Activated gamma-delta T cell treated with anti-CD3 and anti-CD28 coated beads, Interleukin-2, amount 50 U/mL, for 16 hours (primary cell): ENCODE data around the gene ZNF43.
"Not testable (repeated sequence)": the region's sequence is repeated elsewhere in the genome, so short reads cannot be mapped to it uniquely, and the experiment has no call there.

Experiments
- DNase-seq: peaks from one replicate; pipeline ENCODE4 v3.0.0-alpha.2; 2020; ENCODE audit warnings: low read depth

Gene ZNF43

GRCh38 chr19:21808400-21809000, 27.5 kb downstream of the ZNF43 start:
- not testable (repeated sequence) for DNase-seq

- DNase-seq = no peak
Observed at GRCh38 chr19:21789466-21790085, 46.4 kb downstream of the ZNF43 start.

DNA sequence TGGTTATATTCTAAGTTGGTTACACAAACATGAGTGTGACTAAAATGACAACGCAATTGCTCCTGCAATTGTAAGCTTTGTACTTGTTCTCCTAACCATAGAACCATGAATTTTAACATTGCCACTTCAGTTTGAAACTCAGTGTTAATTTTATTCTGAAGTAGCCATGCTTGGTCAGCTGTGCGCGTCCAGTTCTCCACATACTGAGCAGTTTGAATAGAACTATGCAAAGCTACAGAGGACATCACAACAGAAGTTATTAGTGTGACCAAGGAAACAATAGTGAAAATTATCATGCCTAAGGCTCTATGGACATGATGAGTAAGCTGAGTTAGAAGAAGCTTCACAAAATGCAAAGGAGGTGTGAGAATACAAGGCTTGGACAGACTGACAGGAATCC, 49.0 kb downstream of the ZNF43 start:
- no peak for DNase-seq

- not testable (repeated sequence) for DNase-seq
Observed at GRCh38 chr19:21775792-21776191, 60.2 kb downstream of the ZNF43 start.

GRCh38 chr19:21767065-21767800, 68.7 kb downstream of the ZNF43 start, which contains the start of gene ZNF100:
ZNF100 (minus strand) TSS chr19:21767579; CDS start chr19:21767429, 150 bp downstream.
- DNase-seq = peak; percentile 80

GRCh38 chr19:21766705-21767064, 69.3 kb downstream of the ZNF43 start:
- DNase-seq = not testable (repeated sequence)

- DNase-seq = no peak
Observed at GRCh38 chr19:21765151-21765550, 70.8 kb downstream of the ZNF43 start.

DNA sequence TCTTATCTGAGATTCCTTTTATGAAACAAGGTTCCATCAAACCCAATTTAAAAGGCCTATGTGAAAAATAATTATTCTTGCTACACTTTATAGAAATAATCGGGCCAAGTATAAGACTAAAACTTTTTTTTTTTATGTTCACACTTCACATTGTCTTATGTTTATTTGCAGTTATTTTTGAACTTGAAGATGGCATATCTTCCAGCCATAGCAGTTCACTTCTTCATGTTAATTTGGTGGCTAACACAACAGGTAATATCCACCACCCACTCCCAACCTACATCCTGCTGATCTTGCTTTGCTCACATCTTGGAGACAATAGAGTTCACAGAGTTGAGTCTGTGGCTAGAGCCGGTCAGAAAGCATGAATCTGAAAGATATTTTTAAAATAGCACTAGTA, 74.4 kb downstream of the ZNF43 start:
- not testable (repeated sequence) for DNase-seq

- DNase-seq = no peak
Observed at GRCh38 chr19:21758296-21758695, 77.7 kb downstream of the ZNF43 start.

DNA sequence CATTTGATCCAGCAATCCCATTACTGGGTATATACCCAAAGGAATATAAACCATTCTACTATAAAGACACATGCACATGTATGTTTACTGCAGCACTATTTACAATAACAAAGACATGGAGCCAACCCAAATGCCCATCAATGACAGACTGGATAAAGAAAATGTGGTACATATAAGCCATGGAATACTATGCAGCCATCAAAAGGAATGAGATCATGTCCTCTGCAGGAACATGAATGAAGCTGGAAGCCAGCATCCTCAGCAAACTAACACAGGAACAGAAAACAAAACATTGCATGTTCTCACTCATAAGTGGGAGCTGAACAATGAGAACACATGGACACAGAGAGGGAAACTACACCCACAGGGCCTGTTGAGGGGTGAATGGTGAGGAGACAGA, 80.4 kb downstream of the ZNF43 start:
- not testable (repeated sequence) for DNase-seq
